Esophagus muscularis mucosa (tissue), 4 donors: ENCODE measurements around the gene NACC1. TPM values are rescaled to one million over a fixed set of nuclear protein-coding genes. Genes with fewer than 3 reads are reported as not detected.
A peak's percentile ranks its signal among the peaks of the same experiment; 100 is the strongest.

Experiments
- DNase-seq: peaks from one replicate; pipeline ENCODE4 v3.0.0-alpha.2; 2017; ENCODE audit errors: extremely low spot score
- H3K27ac ChIP-seq, 4 donors: fragments of 200-600 bp; sonication (generic); replicated peaks in 1 of 4; 1 replicate in 3 of 4; 2 replicates in 1 of 4; pipeline ENCODE4 v1.5.1; 2016 to 2019; ENCODE audit warnings: mild to moderate bottlenecking in 1 of 4
- H3K27me3 ChIP-seq, 4 donors: fragments of 200-600 bp; sonication (generic); one replicate each; pipeline versions ENCODE4 v1.5.1 to v1.6.0; 2016 to 2019
- H3K36me3 ChIP-seq, 4 donors: fragments of 200-600 bp; sonication (generic); one replicate each; pipeline ENCODE4 v1.5.1; 2016 to 2019
- H3K4me1 ChIP-seq, 4 donors: fragments of 200-600 bp; sonication (generic); one replicate each; pipeline ENCODE4 v1.5.1; 2016 to 2019
- H3K4me3 ChIP-seq, 4 donors: fragments of 200-600 bp; sonication (generic); 1 replicate in 2 of 4; 2 replicates in 2 of 4; pipeline ENCODE4 v1.5.1; 2016 to 2019; ENCODE audit warnings: mild to moderate bottlenecking in 4 of 4, moderate library complexity in 1 of 4
- H3K9me3 ChIP-seq, 4 donors: fragments of 200-600 bp; sonication (generic); 1 replicate in 3 of 4; 2 replicates in 1 of 4; pipeline ENCODE4 v1.5.1; 2016 to 2019
- EP300 ChIP-seq: sonication (generic); formaldehyde crosslinking; IDR thresholded peaks from one replicate; pipeline ENCODE4 v1.6.1; 2017; ENCODE audit warnings: antibody characterized with exemption
- POLR2A ChIP-seq: fragments of 450-650 bp; IDR thresholded peaks from one replicate; pipeline ENCODE4 v1.6.1; 2017; ENCODE audit warnings: antibody characterized with exemption, moderate library complexity, mild to moderate bottlenecking, low read depth
- POLR2AphosphoS5 ChIP-seq, 2 donors: sonication (generic); formaldehyde crosslinking; IDR thresholded peaks; one replicate each; pipeline ENCODE4 v1.6.1; 2017; ENCODE audit warnings: antibody characterized with exemption in 2 of 2
- WGBS: methylation state at CpG from one replicate; pipeline ENCODE4 v1.1.5; 2018; 5-methylcytosine and 5-hydroxymethylcytosine counted together
- intact Hi-C: fragments of 100-400 bp; cut with DNase I; formaldehyde crosslinking; loops from one replicate; pipeline ENCODE4 v1.15.1; 2023
- total RNA-seq, 4 donors: library from RNA; depleted of rRNA; stranded (reverse); fragments of >200 nt; gene quantifications; one replicate each; pipeline versions ENCODE4 v1.1.0 to v1.2.1, GENCODE V29; 2016
- TF ChIP-seq, protein P1 (sequence below), 3 experiments: fragments of 200-600 bp in 2 of 3; fragments of 450-650 bp in 1 of 3; sonication (generic) in 2 of 3; IDR thresholded peaks; one replicate each; pipeline ENCODE4 v1.5.1; 2017 to 2019; ENCODE audit warnings: antibody characterized with exemption in 3 of 3, mild to moderate bottlenecking in 2 of 3, moderate library complexity in 1 of 3

NACC1 gene
- total RNA-seq, 4 donors from 2014 or later: 24.5 to 61.6 (median 29.6) TPM

DNA sequence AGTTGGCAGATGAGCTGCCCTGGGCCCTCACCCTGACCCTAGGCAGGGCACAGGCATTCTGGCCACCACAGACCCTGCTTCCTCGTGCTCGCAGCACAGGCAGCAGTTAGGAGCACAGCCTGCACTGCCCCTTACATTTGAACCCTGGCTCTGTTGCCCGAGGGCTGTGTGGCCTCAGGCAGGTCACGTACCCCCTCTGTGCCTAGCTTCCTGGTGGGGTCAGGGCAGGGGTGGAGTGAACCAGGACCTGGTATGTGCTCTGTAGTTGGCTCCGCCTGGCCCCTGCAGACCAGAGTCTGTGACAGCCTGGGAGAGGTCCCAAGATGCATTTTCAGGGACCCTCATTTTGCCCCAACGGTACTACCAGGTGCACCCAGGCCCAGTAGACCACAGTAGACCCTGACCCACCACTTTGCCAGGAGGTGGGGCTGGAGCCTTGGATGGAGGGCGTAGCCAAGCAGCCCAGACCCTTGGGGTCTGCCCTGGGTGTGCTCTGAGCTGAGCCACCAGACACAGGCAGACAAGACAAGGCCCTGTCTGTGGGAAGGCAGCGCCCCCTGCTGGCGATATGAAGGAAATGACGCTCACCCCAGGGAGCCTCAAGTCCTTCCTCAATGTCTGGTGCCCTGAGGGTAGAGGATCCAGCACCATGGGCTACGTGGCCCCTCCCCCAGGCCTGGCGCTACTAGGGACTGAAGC, 24.5 kb upstream of the NACC1 start:
- 37% methylated on average over 9 of the region's 12 CpGs for WGBS
- no peak for DNase-seq
- intact Hi-C loops: loop anchor here (1.0 kb wide), 1 partner anchor 115 kb away; no protein-coding TSS in a partner anchor
- H3K4me1 ChIP-seq: peaks cover 67 to 97% (median 94%) of the 10 kb centered on the region in 4 donors
- peak overlapping the region; percentile 79 to 90 (median 86) for H3K27ac ChIP-seq
- no peak overlapping the region for H3K4me3 ChIP-seq
- H3K27me3 ChIP-seq: peaks cover 0 to 8% (median 0%) of the 10 kb centered on the region in 4 donors
- H3K9me3 ChIP-seq: no peaks in the 10 kb centered on the region
- TF ChIP-seq POLR2AphosphoS5 (IDR thresholded peaks at IDR 0.05): peak; percentile 25 to 61
- TF ChIP-seq, protein P1, sequence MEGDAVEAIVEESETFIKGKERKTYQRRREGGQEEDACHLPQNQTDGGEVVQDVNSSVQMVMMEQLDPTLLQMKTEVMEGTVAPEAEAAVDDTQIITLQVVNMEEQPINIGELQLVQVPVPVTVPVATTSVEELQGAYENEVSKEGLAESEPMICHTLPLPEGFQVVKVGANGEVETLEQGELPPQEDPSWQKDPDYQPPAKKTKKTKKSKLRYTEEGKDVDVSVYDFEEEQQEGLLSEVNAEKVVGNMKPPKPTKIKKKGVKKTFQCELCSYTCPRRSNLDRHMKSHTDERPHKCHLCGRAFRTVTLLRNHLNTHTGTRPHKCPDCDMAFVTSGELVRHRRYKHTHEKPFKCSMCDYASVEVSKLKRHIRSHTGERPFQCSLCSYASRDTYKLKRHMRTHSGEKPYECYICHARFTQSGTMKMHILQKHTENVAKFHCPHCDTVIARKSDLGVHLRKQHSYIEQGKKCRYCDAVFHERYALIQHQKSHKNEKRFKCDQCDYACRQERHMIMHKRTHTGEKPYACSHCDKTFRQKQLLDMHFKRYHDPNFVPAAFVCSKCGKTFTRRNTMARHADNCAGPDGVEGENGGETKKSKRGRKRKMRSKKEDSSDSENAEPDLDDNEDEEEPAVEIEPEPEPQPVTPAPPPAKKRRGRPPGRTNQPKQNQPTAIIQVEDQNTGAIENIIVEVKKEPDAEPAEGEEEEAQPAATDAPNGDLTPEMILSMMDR (IDR thresholded peaks at IDR 0.05): peak; percentile 94 to 97 (median 97)
- TF ChIP-seq POLR2A: no peak
- no peak for TF ChIP-seq EP300
- H3K36me3 ChIP-seq: peaks cover 5 to 28% (median 25%) of the 10 kb centered on the region in 4 donors

- Histone ChIP-seq H3K27ac (peak overlapping the region; percentile 75 to 90 (median 82)), H3K4me3 (no peak overlapping the region), H3K27me3 (peaks cover 0 to 8% (median 0%) of the 10 kb centered on the region in 4 donors), H3K4me1 (peaks cover 73 to 98% (median 96%) of the 10 kb centered on the region in 4 donors), H3K36me3 (peaks cover 5 to 26% (median 23%) of the 10 kb centered on the region in 4 donors), H3K9me3 (no peaks in the 10 kb centered on the region)
- no peak for DNase-seq
- TF ChIP-seq EP300 (no peak), POLR2A (no peak), POLR2AphosphoS5 (IDR thresholded peaks at IDR 0.05) (no peak)
- TF ChIP-seq, protein P1 (IDR thresholded peaks at IDR 0.05): peak in 1 of 3 experiments; percentile 2
- intact Hi-C loops: no loop called here
- WGBS: 40% methylated on average over 3 of the region's 5 CpGs
Observed at GRCh38 chr19:13094106-13094504, 24.0 kb upstream of the NACC1 start.

GRCh38 chr19:13094771-13095392, 23.2 kb upstream of the NACC1 start:
- H3K27ac ChIP-seq: peak overlapping the region; percentile 75 to 90 (median 82)
- 61% methylated on average over 13 of the region's 16 CpGs for WGBS
- peak overlapping the region; percentile 29 to 55 (median 36) for H3K4me3 ChIP-seq
- H3K4me1 ChIP-seq: peaks cover 76 to 98% (median 96%) of the 10 kb centered on the region in 4 donors
- DNase-seq: no peak
- H3K27me3 ChIP-seq: peaks cover 0 to 8% (median 0%) of the 10 kb centered on the region in 4 donors
- intact Hi-C loops: no loop called here
- no peak for TF ChIP-seq POLR2AphosphoS5 (IDR thresholded peaks at IDR 0.05)
- TF ChIP-seq, protein P1 (IDR thresholded peaks at IDR 0.05): no peak
- TF ChIP-seq POLR2A: no peak
- no peak for TF ChIP-seq EP300
- no peaks in the 10 kb centered on the region for H3K9me3 ChIP-seq
- H3K36me3 ChIP-seq: peaks cover 5 to 23% (median 21%) of the 10 kb centered on the region in 4 donors

DNA sequence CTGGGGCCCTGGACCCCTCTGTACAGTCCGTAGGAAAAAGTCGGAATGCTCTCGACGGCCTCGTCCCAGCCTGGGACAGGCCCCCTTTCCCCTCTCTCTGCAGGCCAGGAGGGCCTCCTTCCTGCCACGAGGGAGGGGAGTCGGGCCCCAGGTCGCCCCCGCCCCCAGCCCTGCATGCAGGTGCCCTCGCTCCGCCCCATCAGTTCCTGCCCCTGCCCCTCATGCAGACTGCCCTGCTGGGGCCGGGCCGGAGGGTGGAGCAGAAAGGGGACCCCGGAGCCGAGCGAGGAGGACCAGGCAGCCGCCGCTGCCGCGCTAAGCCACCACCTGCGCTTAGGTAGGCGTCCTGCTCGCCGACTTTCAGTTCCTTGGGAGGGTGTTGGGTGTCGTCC, 22.7 kb upstream of the NACC1 start:
- Histone ChIP-seq H3K4me1 (peaks cover 76 to 97% (median 95%) of the 10 kb centered on the region in 4 donors), H3K9me3 (no peaks in the 10 kb centered on the region), H3K27me3 (peaks cover 0 to 8% (median 0%) of the 10 kb centered on the region in 4 donors), H3K4me3 (peak overlapping the region; percentile 29 to 55 (median 36)), H3K36me3 (peaks cover 5 to 22% (median 19%) of the 10 kb centered on the region in 4 donors), H3K27ac (peak overlapping the region; percentile 75 to 90 (median 82))
- WGBS: 76% methylated on average over 14 of the region's 25 CpGs
- TF ChIP-seq POLR2AphosphoS5 (IDR thresholded peaks at IDR 0.05) (no peak), EP300 (no peak)
- intact Hi-C loops: no loop called here
- no peak for DNase-seq
